Adrenal gland (tissue), 5 donors: Measurements from ENCODE around the gene PRPF19.

Experiments
- CTCF ChIP-seq, 6 experiments: fragments of 450-650 bp in 4 of 6; fragments of 200-600 bp in 2 of 6; sonication (generic) in 1 of 6; IDR thresholded peaks; 1 replicate in 5 of 6; 2 replicates in 1 of 6; pipeline versions ENCODE4 v1.5.1 to v1.8.0; 2016 to 2021; ENCODE audit warnings: antibody characterized with exemption in 6 of 6, mild to moderate bottlenecking in 2 of 6, moderate library complexity in 1 of 6
- POLR2A ChIP-seq, 2 donors: fragments of 450-650 bp; IDR thresholded peaks; one replicate each; pipeline ENCODE4 v1.6.1; 2017; ENCODE audit warnings: antibody characterized with exemption in 2 of 2, mild to moderate bottlenecking in 2 of 2, moderate library complexity in 1 of 2
- donor health status: DM: no; HTN: no; CAD: no.

- no peak for TF ChIP-seq CTCF (IDR thresholded peaks at IDR 0.05)
- TF ChIP-seq POLR2A (IDR thresholded peaks at IDR 0.05), result no peak
Observed at GRCh38 chr11:60932605-60933356, 26.4 kb upstream of the PRPF19 start.
